DOHH2 (cell line): ENCODE results near the gene HID1.
"Not testable (repeated sequence)": the region's sequence is repeated elsewhere in the genome, so short reads cannot be mapped to it uniquely, and the experiment has no call there.

Source experiments
- EZH2phosphoT487 ChIP-seq: fragments of 200-600 bp; sonication (generic); IDR thresholded peaks from 2 replicates; pipeline ENCODE4 v1.6.1; 2017; ENCODE audit warnings: borderline replicate concordance, mild to moderate bottlenecking, antibody characterized with exemption, low read length, moderate library complexity, mixed read lengths
- TF ChIP-seq, protein P1 (sequence below): fragments of 200-600 bp; sonication (generic); IDR thresholded peaks from one replicate; pipeline ENCODE4 v1.5.1; 2014; ENCODE audit warnings: antibody characterized with exemption, mild to moderate bottlenecking, low read depth, low read length; ENCODE audit not compliant: poor library complexity, severe bottlenecking

DNA sequence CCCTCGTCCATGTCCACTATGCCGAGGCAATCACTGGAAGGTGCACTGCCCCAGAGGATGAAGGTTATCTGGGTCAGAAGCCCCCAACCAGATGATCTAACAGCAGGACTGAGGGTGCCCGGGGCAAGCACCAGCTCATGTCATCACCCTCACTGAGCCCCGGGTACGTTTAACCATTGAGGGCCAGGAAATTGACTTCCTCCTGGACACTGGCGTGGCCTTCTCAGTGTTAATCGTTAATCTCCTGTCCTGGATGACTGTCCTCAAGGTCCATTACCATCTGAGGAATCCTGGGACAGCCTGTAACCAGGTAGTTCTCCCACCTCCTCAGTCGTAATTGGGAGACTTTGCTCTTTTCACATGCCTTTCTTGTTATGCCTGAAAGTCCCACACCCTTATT, 61.1 kb downstream of the HID1 start:
- TF ChIP-seq, protein P1, sequence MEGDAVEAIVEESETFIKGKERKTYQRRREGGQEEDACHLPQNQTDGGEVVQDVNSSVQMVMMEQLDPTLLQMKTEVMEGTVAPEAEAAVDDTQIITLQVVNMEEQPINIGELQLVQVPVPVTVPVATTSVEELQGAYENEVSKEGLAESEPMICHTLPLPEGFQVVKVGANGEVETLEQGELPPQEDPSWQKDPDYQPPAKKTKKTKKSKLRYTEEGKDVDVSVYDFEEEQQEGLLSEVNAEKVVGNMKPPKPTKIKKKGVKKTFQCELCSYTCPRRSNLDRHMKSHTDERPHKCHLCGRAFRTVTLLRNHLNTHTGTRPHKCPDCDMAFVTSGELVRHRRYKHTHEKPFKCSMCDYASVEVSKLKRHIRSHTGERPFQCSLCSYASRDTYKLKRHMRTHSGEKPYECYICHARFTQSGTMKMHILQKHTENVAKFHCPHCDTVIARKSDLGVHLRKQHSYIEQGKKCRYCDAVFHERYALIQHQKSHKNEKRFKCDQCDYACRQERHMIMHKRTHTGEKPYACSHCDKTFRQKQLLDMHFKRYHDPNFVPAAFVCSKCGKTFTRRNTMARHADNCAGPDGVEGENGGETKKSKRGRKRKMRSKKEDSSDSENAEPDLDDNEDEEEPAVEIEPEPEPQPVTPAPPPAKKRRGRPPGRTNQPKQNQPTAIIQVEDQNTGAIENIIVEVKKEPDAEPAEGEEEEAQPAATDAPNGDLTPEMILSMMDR: not testable (repeated sequence)
- TF ChIP-seq EZH2phosphoT487: not testable (repeated sequence)
